PFSK-1 (cell line): ENCODE measurements around the gene MMP8.

Experiments
- POLR2AphosphoS5 ChIP-seq: IDR thresholded peaks from 2 replicates; pipeline ENCODE4 v1.6.1; 2012; ENCODE audit warnings: low read depth, mild to moderate bottlenecking, control low read depth, low read length, moderate library complexity
- TF ChIP-seq, protein P1 (sequence below), 2 experiments: IDR thresholded peaks; 2 replicates each; pipeline versions ENCODE4 v1.6.1 to v1.8.0; 2011 to 2012; ENCODE audit warnings: low read depth in 2 of 2, low read length in 2 of 2, control low read depth in 1 of 2, inconsistent platforms in 1 of 2, mild to moderate bottlenecking in 1 of 2, moderate library complexity in 1 of 2; ENCODE audit not compliant: insufficient read depth in 1 of 2

GRCh38 chr11:102662607-102663006 is 62.1 kb downstream of the MMP8 start:
- no peak for TF ChIP-seq POLR2AphosphoS5
- TF ChIP-seq, protein P1, sequence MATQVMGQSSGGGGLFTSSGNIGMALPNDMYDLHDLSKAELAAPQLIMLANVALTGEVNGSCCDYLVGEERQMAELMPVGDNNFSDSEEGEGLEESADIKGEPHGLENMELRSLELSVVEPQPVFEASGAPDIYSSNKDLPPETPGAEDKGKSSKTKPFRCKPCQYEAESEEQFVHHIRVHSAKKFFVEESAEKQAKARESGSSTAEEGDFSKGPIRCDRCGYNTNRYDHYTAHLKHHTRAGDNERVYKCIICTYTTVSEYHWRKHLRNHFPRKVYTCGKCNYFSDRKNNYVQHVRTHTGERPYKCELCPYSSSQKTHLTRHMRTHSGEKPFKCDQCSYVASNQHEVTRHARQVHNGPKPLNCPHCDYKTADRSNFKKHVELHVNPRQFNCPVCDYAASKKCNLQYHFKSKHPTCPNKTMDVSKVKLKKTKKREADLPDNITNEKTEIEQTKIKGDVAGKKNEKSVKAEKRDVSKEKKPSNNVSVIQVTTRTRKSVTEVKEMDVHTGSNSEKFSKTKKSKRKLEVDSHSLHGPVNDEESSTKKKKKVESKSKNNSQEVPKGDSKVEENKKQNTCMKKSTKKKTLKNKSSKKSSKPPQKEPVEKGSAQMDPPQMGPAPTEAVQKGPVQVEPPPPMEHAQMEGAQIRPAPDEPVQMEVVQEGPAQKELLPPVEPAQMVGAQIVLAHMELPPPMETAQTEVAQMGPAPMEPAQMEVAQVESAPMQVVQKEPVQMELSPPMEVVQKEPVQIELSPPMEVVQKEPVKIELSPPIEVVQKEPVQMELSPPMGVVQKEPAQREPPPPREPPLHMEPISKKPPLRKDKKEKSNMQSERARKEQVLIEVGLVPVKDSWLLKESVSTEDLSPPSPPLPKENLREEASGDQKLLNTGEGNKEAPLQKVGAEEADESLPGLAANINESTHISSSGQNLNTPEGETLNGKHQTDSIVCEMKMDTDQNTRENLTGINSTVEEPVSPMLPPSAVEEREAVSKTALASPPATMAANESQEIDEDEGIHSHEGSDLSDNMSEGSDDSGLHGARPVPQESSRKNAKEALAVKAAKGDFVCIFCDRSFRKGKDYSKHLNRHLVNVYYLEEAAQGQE (IDR thresholded peaks at IDR 0.05; ENCODE audit: insufficient read depth in 1 of 2, low read depth in 2 of 2, low read length in 2 of 2): no peak
